ENCODE results near the gene TCERG1. TPM values are rescaled to one million over a fixed set of nuclear protein-coding genes. Genes with fewer than 3 reads are reported as not detected.

Gene TCERG1
- 100 to 1,000 TPM in 1 of 2 donors, 10 to 100 TPM in 1; 41.5 to 147 TPM for total RNA-seq

- H3K27me3 ChIP-seq, result no peaks in the 10 kb centered on the region
- TF ChIP-seq, protein P1, sequence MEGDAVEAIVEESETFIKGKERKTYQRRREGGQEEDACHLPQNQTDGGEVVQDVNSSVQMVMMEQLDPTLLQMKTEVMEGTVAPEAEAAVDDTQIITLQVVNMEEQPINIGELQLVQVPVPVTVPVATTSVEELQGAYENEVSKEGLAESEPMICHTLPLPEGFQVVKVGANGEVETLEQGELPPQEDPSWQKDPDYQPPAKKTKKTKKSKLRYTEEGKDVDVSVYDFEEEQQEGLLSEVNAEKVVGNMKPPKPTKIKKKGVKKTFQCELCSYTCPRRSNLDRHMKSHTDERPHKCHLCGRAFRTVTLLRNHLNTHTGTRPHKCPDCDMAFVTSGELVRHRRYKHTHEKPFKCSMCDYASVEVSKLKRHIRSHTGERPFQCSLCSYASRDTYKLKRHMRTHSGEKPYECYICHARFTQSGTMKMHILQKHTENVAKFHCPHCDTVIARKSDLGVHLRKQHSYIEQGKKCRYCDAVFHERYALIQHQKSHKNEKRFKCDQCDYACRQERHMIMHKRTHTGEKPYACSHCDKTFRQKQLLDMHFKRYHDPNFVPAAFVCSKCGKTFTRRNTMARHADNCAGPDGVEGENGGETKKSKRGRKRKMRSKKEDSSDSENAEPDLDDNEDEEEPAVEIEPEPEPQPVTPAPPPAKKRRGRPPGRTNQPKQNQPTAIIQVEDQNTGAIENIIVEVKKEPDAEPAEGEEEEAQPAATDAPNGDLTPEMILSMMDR (IDR thresholded peaks at IDR 0.05), result peak; percentile 67 to 94 (median 90)
- TF ChIP-seq POLR2A (IDR thresholded peaks at IDR 0.05), result peak; percentile 8 to 73 (median 73)
- intact Hi-C loops (cut with DNase I), result no loop called here
- H3K27ac ChIP-seq, result peak within 1 kb of the TSS; percentile 72 to 91 (median 86)
- H3K36me3 ChIP-seq (replicated peaks in 1 of 2; ENCODE audit: insufficient read depth in 1 of 2, low read depth in 2 of 2), result no peaks in the 10 kb centered on the region
- peak within 1 kb of the TSS; percentile 44 to 94 for H3K4me3 ChIP-seq
- H3K9me3 ChIP-seq, result no peaks in the 10 kb centered on the region
- H3K4me1 ChIP-seq, result peaks cover 29% of the 10 kb centered on the region
- 0 to 1% methylated on average over 36 to 55 of the region's 68 CpGs for WGBS, 2 donors
- ATAC-seq (peak; percentile 98), DNase-seq (peak; percentile 99 to 100 (median 100))
These were observed at the start of gene TCERG1 for GRCh38 chr5:146446861-146447733. Gene TCERG1 (plus strand): TSS chr5:146447333. CDS start chr5:146447350, 17 bp downstream.

DNA sequence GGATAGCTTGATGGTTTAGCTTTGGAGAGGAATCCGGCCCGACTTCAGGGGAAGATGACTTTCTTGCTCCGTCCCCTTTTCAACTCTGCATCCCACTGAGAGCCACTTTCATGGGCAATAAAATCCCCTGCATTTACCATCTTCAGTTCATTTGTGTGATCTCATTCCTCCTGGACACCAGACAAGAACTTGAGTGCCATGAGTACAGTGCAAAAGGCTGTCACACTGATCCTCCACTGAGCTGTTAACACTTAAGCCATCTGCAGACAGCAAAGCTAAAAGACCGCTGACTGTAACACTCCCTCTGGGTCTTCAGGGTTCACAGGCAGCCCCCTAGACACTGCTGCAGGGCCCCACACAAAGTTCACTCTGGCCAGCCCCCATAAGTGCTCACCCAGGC, 48.3 kb upstream of the TCERG1 start:
- H3K36me3 ChIP-seq (replicated peaks in 1 of 2; ENCODE audit: insufficient read depth in 1 of 2, low read depth in 2 of 2), result no peaks in the 10 kb centered on the region
- WGBS, 2 donors, result 80 to 84% methylated on average over 3 to 4 of the region's 4 CpGs
- no peak for DNase-seq
- no peak for ATAC-seq
- H3K9me3 ChIP-seq, result no peaks in the 10 kb centered on the region
- H3K27ac ChIP-seq, result no peak overlapping the region
- H3K4me1 ChIP-seq, result no peaks in the 10 kb centered on the region
- no peak overlapping the region for H3K4me3 ChIP-seq
- intact Hi-C loops (cut with DNase I), result no loop called here
- TF ChIP-seq, protein P1 (IDR thresholded peaks at IDR 0.05), result no peak
- no peak for TF ChIP-seq POLR2A (IDR thresholded peaks at IDR 0.05)
- H3K27me3 ChIP-seq, result no peaks in the 10 kb centered on the region

DNA sequence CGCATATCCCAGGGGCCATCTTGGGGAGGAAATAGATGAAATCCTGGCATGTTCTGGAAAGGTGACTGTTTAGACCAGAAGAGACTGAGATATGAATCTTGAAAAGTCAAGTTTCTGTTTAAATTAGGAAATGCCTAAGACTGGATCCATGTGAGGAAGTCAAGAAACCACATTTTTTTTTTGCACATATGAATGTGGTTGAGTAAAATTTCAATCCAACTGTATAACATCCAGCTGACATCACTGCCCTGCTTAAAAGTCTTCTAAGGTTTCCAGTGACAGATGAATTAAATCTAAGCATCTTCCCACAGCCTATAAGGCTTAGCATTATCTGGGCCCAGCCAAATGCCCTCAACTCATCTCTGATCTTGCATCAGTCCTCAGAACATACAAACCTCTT, 47.7 kb upstream of the TCERG1 start:
- WGBS, 2 donors, result 67 to 78% methylated on average over 1 of the region's 1 CpG
- intact Hi-C loops (cut with DNase I), result no loop called here

DNA sequence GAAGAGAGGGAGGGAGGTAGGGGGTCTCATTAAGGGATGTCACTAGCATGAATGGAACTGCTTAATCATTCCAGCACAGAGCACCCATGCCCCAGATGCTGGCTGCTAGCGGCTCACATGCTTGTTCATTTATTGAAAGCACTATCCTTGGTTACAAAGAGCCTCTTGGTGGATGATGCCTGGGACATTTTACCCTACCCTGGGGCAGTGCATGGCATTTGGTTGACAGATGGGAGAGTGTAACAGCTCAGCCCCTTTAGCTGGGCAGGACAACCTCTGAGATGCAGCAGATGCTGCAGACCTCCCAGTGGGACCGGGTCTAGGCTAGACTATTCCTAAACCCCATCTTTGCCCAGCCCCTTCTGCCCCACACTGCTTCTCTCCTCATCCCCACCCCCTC, 46.9 kb upstream of the TCERG1 start:
- no peaks in the 10 kb centered on the region for H3K4me1 ChIP-seq
- H3K4me3 ChIP-seq, result no peak overlapping the region
- DNase-seq (no peak), ATAC-seq (no peak)
- WGBS, 2 donors, result 54 to 70% methylated on average over 2 of the region's 2 CpGs
- no peak overlapping the region for H3K27ac ChIP-seq
- H3K36me3 ChIP-seq (replicated peaks in 1 of 2; ENCODE audit: insufficient read depth in 1 of 2, low read depth in 2 of 2), result no peaks in the 10 kb centered on the region
- intact Hi-C loops (cut with DNase I), result no loop called here
- TF ChIP-seq, protein P1 (IDR thresholded peaks at IDR 0.05), result no peak
- no peak for TF ChIP-seq POLR2A (IDR thresholded peaks at IDR 0.05)
- H3K27me3 ChIP-seq, result no peaks in the 10 kb centered on the region
- H3K9me3 ChIP-seq, result no peaks in the 10 kb centered on the region

More for the DNA sequence above, 47.7 kb upstream of the TCERG1 start:
- Histone ChIP-seq H3K4me3 (no peak overlapping the region), H3K9me3 (no peaks in the 10 kb centered on the region), H3K36me3 (replicated peaks in 1 of 2; ENCODE audit: insufficient read depth in 1 of 2, low read depth in 2 of 2) (no peaks in the 10 kb centered on the region), H3K27me3 (no peaks in the 10 kb centered on the region), H3K27ac (no peak overlapping the region), H3K4me1 (no peaks in the 10 kb centered on the region)
- DNase-seq (no peak), ATAC-seq (no peak)
- TF ChIP-seq POLR2A (IDR thresholded peaks at IDR 0.05), result no peak
- TF ChIP-seq, protein P1 (IDR thresholded peaks at IDR 0.05), result no peak
